ENCODE data around the gene LARGE1.

- TF ChIP-seq CTCF (IDR thresholded peaks at IDR 0.05; ENCODE audit: insufficient read depth, low read length, poor library complexity, severe bottlenecking) (no peak), EZH2phosphoT487 (conservative IDR thresholded peaks at IDR 0.05; ENCODE audit: low read length) (no peak)
Observed at GRCh38 chr22:33652615-33653014, 267.7 kb downstream of the LARGE1 start.

All from SU-DHL-6 (cell line).